Suprapubic skin (tissue), 3 donors: ENCODE data around the gene DBP.

Experiments
- POLR2A ChIP-seq, 2 donors: fragments of 450-650 bp; IDR thresholded peaks; one replicate each; pipeline ENCODE4 v1.6.1; 2017; ENCODE audit warnings: antibody characterized with exemption in 2 of 2, mild to moderate bottlenecking in 2 of 2, moderate library complexity in 2 of 2
- TF ChIP-seq, protein P1 (sequence below), 2 donors: fragments of 200-600 bp in 1 of 2; fragments of 450-650 bp in 1 of 2; sonication (generic) in 1 of 2; IDR thresholded peaks; one replicate each; pipeline ENCODE4 v1.5.1; 2016 to 2019; ENCODE audit warnings: antibody characterized with exemption in 2 of 2, mild to moderate bottlenecking in 1 of 2, moderate library complexity in 1 of 2

DNA sequence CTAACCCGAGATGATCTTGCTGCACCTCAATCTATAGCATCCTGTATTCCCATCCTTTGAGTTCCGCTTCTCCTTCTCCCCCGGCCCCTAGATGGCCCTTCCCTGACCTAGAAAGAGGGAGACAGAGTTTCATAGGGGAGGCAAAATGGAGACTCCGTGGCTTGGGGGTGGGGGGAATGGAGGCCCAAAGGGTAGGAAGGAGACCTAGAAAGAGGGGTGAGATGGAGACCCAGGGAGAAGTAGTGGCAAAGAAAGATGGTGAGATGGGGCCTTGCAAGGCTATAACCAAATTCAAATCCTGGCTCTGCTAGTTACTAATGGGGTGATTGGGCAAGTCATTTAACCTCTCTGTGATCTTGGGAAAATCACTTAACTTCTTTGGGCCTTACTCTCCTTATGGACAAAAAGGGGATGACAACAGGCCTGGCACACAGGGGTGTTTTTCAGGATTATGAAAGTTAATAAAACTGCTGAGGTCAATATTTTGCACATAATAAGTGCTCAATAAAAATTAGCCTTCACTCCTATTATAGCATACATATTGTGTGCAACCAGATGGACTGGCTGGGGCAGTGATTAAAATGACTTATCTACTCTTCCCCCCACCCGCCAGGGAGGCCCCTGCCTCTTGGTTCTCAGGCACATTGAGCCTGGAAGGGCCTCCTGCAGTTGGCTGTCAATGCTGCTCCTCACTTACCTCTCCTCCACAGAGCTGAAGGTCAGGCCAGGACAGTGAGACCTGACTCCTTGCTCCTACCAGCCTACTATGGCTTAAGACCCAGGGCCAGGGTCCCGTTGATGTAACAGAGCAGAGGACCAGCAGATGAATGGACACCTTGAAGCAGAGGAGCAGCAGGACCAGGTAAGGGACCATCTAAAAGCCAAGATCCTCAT is 17.2 kb downstream of the DBP start:
- no peak for TF ChIP-seq POLR2A (IDR thresholded peaks at IDR 0.05)
- TF ChIP-seq, protein P1, sequence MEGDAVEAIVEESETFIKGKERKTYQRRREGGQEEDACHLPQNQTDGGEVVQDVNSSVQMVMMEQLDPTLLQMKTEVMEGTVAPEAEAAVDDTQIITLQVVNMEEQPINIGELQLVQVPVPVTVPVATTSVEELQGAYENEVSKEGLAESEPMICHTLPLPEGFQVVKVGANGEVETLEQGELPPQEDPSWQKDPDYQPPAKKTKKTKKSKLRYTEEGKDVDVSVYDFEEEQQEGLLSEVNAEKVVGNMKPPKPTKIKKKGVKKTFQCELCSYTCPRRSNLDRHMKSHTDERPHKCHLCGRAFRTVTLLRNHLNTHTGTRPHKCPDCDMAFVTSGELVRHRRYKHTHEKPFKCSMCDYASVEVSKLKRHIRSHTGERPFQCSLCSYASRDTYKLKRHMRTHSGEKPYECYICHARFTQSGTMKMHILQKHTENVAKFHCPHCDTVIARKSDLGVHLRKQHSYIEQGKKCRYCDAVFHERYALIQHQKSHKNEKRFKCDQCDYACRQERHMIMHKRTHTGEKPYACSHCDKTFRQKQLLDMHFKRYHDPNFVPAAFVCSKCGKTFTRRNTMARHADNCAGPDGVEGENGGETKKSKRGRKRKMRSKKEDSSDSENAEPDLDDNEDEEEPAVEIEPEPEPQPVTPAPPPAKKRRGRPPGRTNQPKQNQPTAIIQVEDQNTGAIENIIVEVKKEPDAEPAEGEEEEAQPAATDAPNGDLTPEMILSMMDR (IDR thresholded peaks at IDR 0.05): no peak
